Measurements from ENCODE around the gene NIPAL1. TPM values are rescaled to one million over a fixed set of nuclear protein-coding genes. Genes with fewer than 3 reads are reported as not detected.
"Not testable (repeated sequence)": the region's sequence is repeated elsewhere in the genome, so short reads cannot be mapped to it uniquely, and the experiment has no call there.

The NIPAL1 gene
- 1 to 10 TPM; 1.6 to 1.7 TPM for total RNA-seq

DNA sequence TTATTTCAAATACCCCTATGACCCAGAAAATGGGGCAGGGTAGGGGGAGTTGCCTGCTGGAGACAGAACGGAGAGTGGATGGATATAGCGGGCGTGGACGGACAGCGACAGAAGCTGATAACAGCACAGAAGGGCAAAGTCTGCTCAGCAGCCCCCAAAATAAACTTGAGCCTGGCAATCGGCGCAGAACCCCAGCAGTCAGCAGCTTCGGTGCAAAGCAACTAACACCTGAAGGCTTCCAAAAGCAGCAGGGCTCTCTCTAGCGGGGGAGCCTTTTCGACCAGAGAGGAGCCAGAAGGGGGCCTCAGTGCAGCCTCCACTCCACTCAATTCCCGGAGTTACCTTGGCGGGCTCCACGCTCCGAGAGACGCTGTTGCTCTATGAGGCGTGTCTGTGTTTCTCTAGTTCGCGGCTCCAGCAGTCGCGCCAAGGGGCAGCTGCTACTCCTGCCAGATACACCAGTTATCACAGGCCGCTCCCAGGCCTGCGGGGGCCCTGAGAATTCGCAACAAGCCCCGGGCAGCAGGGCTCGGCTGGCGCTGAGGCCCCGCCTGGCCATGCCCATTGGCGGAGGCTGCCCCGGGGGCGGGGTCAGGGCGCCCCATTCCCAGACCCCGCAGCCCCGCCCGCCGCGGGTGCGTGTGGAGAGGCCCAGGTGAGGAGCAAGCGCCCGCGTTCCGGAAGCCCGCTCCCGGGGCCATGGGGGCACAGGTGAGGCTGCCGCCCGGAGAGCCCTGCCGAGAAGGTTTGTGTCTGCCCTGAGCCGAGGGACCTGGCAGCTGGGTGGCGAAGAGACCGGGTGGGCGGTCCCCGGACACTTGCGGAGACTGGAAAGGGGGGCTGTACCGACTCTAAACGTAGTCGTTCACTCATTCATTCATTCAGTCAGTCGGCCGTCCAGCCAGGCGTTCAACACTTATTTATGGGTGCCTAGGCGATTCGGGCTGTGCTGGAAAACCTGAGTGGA lies at the start of gene NIPAL1, which contains the start of gene CNGA1:
Gene NIPAL1, plus strand, starts transcription at position 632 of the 967 bp plus-strand sequence. Its CDS starts 68 bp downstream, at position 700.
Gene CNGA1, minus strand, starts transcription at position 541 of the 967 bp plus-strand sequence. CDS start 63,992 bp downstream, outside the sequence.
- no peak within 1 kb of the TSS for H3K27ac Mint-ChIP-seq
- peaks cover 0 to 3% of the 10 kb centered on the region in 2 donors for H3K36me3 Mint-ChIP-seq (ENCODE audit: insufficient read depth in 2 of 2)
- peaks cover 0 to 2% of the 10 kb centered on the region in 2 donors for H3K9me3 Mint-ChIP-seq

DNA sequence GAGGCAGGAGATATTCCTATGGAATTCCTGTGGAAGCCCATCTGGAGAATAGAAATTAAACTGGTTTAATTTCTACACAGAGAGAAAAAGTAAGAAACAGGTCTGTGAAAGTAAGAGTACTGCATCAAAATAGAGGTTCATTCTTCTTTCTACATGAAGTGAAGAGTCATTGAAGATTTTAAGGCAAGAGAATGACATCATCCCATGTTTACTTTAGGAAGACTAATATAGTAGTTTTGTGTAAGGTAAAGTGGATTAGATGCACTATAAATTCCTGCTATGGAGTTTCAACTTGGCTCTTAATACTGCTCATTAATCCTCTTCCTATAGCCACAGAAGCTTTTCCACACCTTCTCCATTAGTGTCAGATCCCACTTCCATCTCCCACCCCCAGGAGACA lies 47.7 kb upstream of the NIPAL1 start:
- H3K27ac Mint-ChIP-seq: no peak overlapping the region
- DNase-seq: no peak
- no peaks in the 10 kb centered on the region for H3K27me3 Mint-ChIP-seq (ENCODE audit: low read depth)
- no peaks in the 10 kb centered on the region for H3K9me3 Mint-ChIP-seq
- H3K4me1 Mint-ChIP-seq (ENCODE audit: low read depth): no peaks in the 10 kb centered on the region
- H3K36me3 Mint-ChIP-seq (ENCODE audit: insufficient read depth in 2 of 2): no peaks in the 10 kb centered on the region
- no peak overlapping the region for H3K4me3 Mint-ChIP-seq
- ATAC-seq (replicated peaks in 1 of 2): no peak

More for the DNA sequence above, at the start of gene NIPAL1, which contains the start of gene CNGA1:
- H3K4me3 Mint-ChIP-seq: peak within 1 kb of the TSS; percentile 84 to 87
- peaks cover 43% of the 10 kb centered on the region for H3K27me3 Mint-ChIP-seq (ENCODE audit: low read depth)
- ATAC-seq (replicated peaks in 1 of 2): peak; percentile 85 to 90
- DNase-seq: peak; percentile 66 to 77
- peaks cover 36% of the 10 kb centered on the region for H3K4me1 Mint-ChIP-seq (ENCODE audit: low read depth)

DNA sequence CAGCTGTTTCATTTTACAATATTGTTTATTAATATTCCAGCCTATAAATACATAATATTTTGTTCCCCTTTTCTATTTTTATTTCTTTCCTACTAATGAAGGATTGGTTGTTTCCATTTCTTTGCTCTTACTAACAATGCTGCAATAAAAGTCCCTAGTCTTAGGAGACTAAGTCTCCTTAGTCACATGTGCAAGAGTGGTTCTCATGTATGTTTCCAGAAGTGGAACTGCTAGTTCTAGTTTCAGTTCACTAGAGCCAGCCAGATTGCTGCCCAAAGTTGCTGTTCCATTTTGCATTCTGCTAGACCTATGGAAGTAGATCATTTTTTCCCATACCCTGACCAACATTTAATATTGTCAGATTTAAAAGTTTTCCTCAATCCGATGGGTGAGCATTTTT lies 44.4 kb upstream of the NIPAL1 start:
- Mint-ChIP-seq H3K4me1 (ENCODE audit: low read depth) (no peaks in the 10 kb centered on the region), H3K27me3 (ENCODE audit: low read depth) (no peaks in the 10 kb centered on the region), H3K36me3 (ENCODE audit: insufficient read depth in 2 of 2) (no peaks in the 10 kb centered on the region), H3K27ac (no peak overlapping the region), H3K9me3 (no peaks in the 10 kb centered on the region), H3K4me3 (no peak overlapping the region)
- ATAC-seq (replicated peaks in 1 of 2): no peak
- DNase-seq: no peak

DNA sequence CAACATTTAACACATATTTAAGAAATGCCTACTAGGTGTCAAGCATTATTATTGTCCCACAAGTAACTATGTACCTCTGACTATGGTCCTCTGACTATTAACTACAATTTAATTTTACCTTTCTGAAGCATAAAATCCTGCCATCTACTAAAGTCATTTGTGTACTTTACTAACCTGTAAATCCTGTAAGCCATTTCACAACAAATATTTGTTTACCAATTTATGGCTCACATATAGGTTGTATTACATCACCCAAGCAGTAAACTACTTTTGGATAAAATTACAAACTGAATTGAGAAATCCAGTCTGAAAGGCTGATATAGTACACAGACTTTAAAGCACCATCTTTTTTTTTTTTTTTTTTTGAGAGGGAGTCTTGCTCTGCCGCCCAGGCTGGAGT lies 43.9 kb upstream of the NIPAL1 start:
- no peaks in the 10 kb centered on the region for H3K4me1 Mint-ChIP-seq (ENCODE audit: low read depth)
- DNase-seq: no peak

DNA sequence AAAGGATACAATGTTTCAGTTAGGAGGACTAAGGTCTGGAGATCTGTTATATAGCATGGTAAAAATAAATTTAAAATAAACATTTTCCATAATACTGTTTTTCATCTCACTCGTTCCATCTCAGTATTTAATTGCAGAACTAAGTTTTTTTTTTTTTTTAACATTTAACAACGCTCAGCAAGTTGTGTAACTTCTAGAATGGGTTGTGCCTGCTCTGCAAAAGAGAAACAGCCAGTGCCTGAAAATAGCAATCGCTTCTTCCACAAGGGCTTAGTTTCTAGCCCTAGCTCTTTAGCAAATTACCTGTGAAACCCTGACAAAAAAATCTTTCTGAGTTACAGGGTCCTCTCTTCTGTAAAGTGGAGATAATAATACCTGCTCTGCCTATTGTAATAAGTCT lies 42.0 kb upstream of the NIPAL1 start:
- H3K27ac Mint-ChIP-seq: no peak overlapping the region
- no peaks in the 10 kb centered on the region for H3K9me3 Mint-ChIP-seq
- DNase-seq: no peak
- H3K27me3 Mint-ChIP-seq (ENCODE audit: low read depth): no peaks in the 10 kb centered on the region
- ATAC-seq (replicated peaks in 1 of 2): no peak
- no peak overlapping the region for H3K4me3 Mint-ChIP-seq
- H3K36me3 Mint-ChIP-seq (ENCODE audit: insufficient read depth in 2 of 2): no peaks in the 10 kb centered on the region
- no peaks in the 10 kb centered on the region for H3K4me1 Mint-ChIP-seq (ENCODE audit: low read depth)

More for the DNA sequence above, 43.9 kb upstream of the NIPAL1 start:
- Mint-ChIP-seq H3K36me3 (ENCODE audit: insufficient read depth in 2 of 2) (no peaks in the 10 kb centered on the region), H3K27me3 (ENCODE audit: low read depth) (no peaks in the 10 kb centered on the region), H3K9me3 (no peaks in the 10 kb centered on the region), H3K27ac (no peak overlapping the region), H3K4me3 (no peak overlapping the region)
- ATAC-seq (replicated peaks in 1 of 2): no peak

DNA sequence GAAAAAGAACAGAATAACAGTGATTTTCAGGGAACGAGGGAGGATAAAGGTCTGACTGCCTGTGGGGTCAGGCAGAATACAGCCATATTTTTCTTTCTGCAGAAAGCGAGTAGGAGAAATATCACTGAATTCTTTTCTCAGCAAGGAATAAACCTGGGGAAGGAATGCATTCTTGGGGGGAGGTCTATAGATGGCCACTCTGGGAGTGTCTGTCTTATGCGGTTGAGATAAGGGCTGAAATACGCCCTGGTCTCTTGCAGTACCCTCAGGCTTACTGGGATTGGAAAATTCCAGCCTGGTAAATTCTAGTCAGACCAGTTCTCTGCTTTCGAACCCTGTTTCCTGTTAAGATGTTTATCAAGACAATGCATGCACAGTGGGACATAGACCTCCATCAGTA lies 26.4 kb upstream of the NIPAL1 start:
- peaks cover 8% of the 10 kb centered on the region for H3K27me3 Mint-ChIP-seq (ENCODE audit: low read depth)
- H3K9me3 Mint-ChIP-seq: peaks cover 10 to 22% of the 10 kb centered on the region in 2 donors
- ATAC-seq (replicated peaks in 1 of 2) (no peak), DNase-seq (no peak)
- H3K4me3 Mint-ChIP-seq: no peak overlapping the region
- no peak overlapping the region for H3K27ac Mint-ChIP-seq
- H3K4me1 Mint-ChIP-seq (ENCODE audit: low read depth): no peaks in the 10 kb centered on the region
- peaks cover 4 to 9% of the 10 kb centered on the region in 2 donors for H3K36me3 Mint-ChIP-seq (ENCODE audit: insufficient read depth in 2 of 2)

DNA sequence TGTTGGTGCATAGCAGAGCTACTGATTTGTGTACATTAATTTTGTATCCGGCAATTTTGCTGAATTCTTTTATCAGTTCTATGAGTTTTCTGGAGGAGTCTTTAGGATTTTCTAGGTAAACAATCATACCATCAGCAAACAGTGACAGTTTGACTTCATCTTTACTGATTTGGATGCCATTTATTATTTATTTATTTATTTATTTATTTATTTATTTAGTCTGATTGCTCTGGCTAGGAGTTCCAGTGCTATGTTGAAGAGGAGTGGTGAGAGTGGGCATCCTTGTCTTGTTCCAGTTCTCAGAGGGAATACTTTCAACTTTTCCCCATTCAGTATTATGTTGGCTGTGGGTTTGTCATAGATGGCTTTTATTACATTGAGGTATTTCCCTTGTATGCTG lies 24.1 kb upstream of the NIPAL1 start:
- H3K27me3 Mint-ChIP-seq (ENCODE audit: low read depth); H3K36me3 Mint-ChIP-seq (ENCODE audit: insufficient read depth in 2 of 2); H3K27ac Mint-ChIP-seq; ATAC-seq (replicated peaks in 1 of 2); DNase-seq; H3K4me1 Mint-ChIP-seq (ENCODE audit: low read depth); H3K4me3 Mint-ChIP-seq: not testable (repeated sequence)
- H3K9me3 Mint-ChIP-seq: peaks cover 10 to 22% of the 10 kb centered on the region in 2 donors

DNA sequence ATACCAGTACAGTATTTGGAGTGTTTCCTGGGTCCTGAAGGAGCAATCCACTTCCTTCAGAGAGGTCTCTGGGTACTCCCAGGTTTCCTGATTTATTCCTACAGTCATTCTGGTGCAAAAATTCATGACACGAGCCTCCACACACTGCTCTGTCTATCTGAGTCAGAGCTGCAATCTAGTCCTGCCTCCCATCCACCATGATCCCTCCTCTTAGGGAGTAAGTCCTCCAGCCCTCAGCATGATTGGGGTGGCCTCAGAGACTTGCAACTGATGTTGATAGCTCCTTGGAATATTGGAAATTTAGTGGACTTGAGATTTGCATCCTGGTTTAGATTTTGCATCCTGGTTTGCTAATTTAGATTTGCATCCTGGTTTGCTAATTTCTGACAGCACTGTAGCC lies 20.6 kb upstream of the NIPAL1 start:
- H3K4me1 Mint-ChIP-seq (ENCODE audit: low read depth): no peaks in the 10 kb centered on the region
- H3K9me3 Mint-ChIP-seq: peaks cover 6 to 18% of the 10 kb centered on the region in 2 donors
- H3K4me3 Mint-ChIP-seq: no peak overlapping the region
- H3K27ac Mint-ChIP-seq: no peak overlapping the region
- H3K27me3 Mint-ChIP-seq (ENCODE audit: low read depth): no peaks in the 10 kb centered on the region
- peaks cover 4 to 5% of the 10 kb centered on the region in 2 donors for H3K36me3 Mint-ChIP-seq (ENCODE audit: insufficient read depth in 2 of 2)
- ATAC-seq (replicated peaks in 1 of 2): no peak
- DNase-seq: no peak

DNA sequence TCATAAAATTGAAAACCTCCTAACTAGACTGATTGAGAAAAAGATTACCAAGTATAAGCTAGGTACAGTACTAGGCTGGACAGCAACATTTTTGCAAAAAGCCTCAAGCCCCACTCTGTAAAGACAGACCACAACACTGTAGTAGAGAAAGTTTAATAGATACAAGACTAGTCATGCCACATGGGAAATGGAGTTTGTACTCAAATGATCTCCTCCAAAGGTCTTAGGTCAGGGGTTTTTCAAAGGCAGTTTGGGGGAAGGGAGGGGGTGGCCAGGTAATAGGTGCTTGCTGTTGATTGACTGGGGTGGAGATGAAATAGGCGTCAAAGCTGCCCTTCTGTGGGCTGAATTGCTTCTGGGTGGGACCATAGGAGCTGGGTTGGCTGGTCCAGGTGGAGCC lies 14.3 kb upstream of the NIPAL1 start:
- H3K9me3 Mint-ChIP-seq: peaks cover 0 to 9% of the 10 kb centered on the region in 2 donors
- H3K4me3 Mint-ChIP-seq: no peak overlapping the region
- H3K27ac Mint-ChIP-seq: no peak overlapping the region
- DNase-seq (no peak), ATAC-seq (replicated peaks in 1 of 2) (no peak)
- no peaks in the 10 kb centered on the region for H3K27me3 Mint-ChIP-seq (ENCODE audit: low read depth)
- H3K36me3 Mint-ChIP-seq (ENCODE audit: insufficient read depth in 2 of 2): peaks cover 2 to 18% of the 10 kb centered on the region in 2 donors
- H3K4me1 Mint-ChIP-seq (ENCODE audit: low read depth): no peaks in the 10 kb centered on the region

DNA sequence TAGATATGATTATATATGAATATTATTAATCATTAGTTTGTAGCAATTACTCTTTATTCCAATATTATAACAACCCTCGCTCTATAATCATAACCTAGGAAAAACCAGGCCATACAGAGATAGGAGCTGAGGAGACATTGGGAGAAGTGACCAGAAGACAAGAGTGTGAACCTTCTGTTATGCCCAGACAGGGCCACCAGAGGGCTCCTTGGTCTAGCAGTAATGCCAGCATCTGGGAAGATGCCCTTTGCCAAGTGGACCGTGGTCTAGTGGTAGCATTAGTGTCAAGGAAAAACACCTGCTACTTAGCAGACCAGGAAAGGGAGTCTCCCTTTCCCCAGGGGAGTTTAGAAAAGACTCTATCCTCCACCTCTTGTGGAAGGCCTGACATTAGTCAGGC lies 13.0 kb upstream of the NIPAL1 start:
- ATAC-seq (replicated peaks in 1 of 2); H3K4me1 Mint-ChIP-seq (ENCODE audit: low read depth); H3K4me3 Mint-ChIP-seq; H3K27ac Mint-ChIP-seq; H3K9me3 Mint-ChIP-seq; H3K27me3 Mint-ChIP-seq (ENCODE audit: low read depth): not testable (repeated sequence)
- DNase-seq: peak; percentile 26 to 46
- H3K36me3 Mint-ChIP-seq (ENCODE audit: insufficient read depth in 2 of 2): peaks cover 0 to 18% of the 10 kb centered on the region in 2 donors

DNA sequence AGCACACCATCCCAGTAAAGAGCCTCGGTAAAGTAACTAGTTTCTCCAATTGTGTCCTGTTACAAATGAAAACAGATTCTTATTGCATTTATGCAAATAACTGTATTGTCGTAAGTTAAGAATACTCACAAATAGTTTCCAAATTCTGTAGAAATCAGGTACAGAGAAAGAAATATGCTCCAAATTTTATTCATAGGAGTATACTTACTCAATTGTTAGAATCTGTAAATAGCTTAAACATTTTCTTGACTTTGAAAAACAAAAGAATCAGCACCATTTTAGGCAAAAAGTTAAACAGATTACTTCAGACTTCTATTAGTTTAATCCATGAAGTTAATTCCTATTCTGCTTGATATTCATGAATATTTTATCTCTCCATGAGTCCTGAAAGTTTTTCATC lies 10.8 kb upstream of the NIPAL1 start:
- Mint-ChIP-seq H3K27ac (no peak overlapping the region), H3K4me1 (ENCODE audit: low read depth) (no peaks in the 10 kb centered on the region), H3K27me3 (ENCODE audit: low read depth) (peaks cover 5% of the 10 kb centered on the region), H3K9me3 (peaks cover 0 to 5% of the 10 kb centered on the region in 2 donors), H3K36me3 (ENCODE audit: insufficient read depth in 2 of 2) (peaks cover 0 to 21% of the 10 kb centered on the region in 2 donors), H3K4me3 (no peak overlapping the region)
- ATAC-seq (replicated peaks in 1 of 2) (no peak), DNase-seq (no peak)

DNA sequence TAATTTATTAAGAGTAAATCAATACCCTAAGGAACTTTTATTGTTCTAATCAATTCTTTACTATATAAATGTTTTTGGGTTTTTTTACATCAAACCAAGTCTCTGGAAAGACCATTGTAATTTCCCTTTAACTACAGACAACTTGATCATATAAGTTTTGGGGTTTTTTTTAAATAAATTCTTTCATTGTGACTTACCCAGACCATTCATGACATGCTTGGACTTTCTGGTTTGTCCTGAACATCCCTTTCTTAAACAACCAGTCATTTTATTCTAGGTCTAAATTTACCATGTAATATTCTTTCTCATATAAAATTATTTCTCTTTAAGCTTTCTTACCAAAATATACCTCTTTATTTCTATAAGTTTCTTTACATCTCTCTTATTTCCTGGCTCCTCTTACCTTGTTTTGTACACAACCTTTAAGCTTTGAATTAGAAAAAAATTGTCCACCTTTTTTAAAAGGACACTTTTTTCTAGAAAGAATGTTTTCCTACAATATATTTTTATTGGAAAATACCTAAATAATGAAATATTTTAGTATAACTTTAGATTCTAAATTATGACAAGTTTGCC lies 8.5 kb upstream of the NIPAL1 start:
- Mint-ChIP-seq H3K27me3 (ENCODE audit: low read depth) (peaks cover 18% of the 10 kb centered on the region), H3K4me3 (no peak overlapping the region), H3K9me3 (peaks cover 0 to 5% of the 10 kb centered on the region in 2 donors), H3K36me3 (ENCODE audit: insufficient read depth in 2 of 2) (peaks cover 0 to 21% of the 10 kb centered on the region in 2 donors), H3K27ac (no peak overlapping the region), H3K4me1 (ENCODE audit: low read depth) (no peaks in the 10 kb centered on the region)
- DNase-seq: no peak
- no peak for ATAC-seq (replicated peaks in 1 of 2)

DNA sequence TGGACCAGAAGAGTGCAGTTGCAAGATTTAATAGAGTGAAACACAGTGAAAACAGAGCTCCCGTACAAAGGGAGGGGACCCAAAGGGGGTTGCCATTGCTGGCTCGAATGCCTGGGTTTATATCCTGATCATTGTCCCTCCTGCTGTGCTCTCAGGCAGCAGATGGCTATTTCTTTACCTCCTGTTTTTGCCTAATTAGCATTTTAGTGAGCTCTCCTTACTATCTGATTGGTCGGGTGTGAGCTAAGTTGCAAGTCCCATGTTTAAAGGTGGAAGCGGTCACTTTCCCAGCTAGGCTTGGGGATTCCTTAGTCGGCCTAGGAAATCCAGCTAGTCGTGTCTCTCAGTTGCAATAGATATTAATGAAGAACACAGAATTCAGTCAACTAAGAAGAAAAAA lies 5.7 kb upstream of the NIPAL1 start:
- Mint-ChIP-seq H3K27me3 (ENCODE audit: low read depth) (peaks cover 27% of the 10 kb centered on the region), H3K36me3 (ENCODE audit: insufficient read depth in 2 of 2) (peaks cover 0 to 16% of the 10 kb centered on the region in 2 donors)
- H3K4me3 Mint-ChIP-seq; H3K9me3 Mint-ChIP-seq; H3K27ac Mint-ChIP-seq; ATAC-seq (replicated peaks in 1 of 2); DNase-seq; H3K4me1 Mint-ChIP-seq (ENCODE audit: low read depth): not testable (repeated sequence)

Measured in activated T-cell treated with anti-CD3 and anti-CD28 coated beads, Interleukin-2, amount 50 U/mL, for 72 hours (primary cell).